ENCODE results near the gene DAO.
A peak's percentile ranks its signal among the peaks of the same experiment; 100 is the strongest.

The DAO gene

GRCh38 chr12:108853426-108853825 lies 26.5 kb upstream of the DAO start:
- DNase-seq (ENCODE audit: extremely low spot score) = no peak
- ChIA-PET CTCF (interaction anchor here (1.1 to 1.3 kb wide), 3 partner anchors 8 to 271 kb away, joined by 3 read pairs; no protein-coding TSS in a partner anchor), POLR2A (no interaction called here)
- no peak for TF ChIP-seq CTCF (IDR thresholded peaks at IDR 0.05; ENCODE audit: control extremely low read depth, extremely low read depth, low read depth, missing control alignments)

GRCh38 chr12:108853981-108854446 lies 25.9 kb upstream of the DAO start:
- DNase-seq (ENCODE audit: extremely low spot score) = no peak
- ChIA-PET CTCF (no interaction called here), POLR2A (no interaction called here)
- peak; percentile 27 for TF ChIP-seq CTCF (IDR thresholded peaks at IDR 0.05; ENCODE audit: control extremely low read depth, extremely low read depth, low read depth, missing control alignments)

- DNase-seq (ENCODE audit: extremely low spot score) = peak; percentile 65
- no peak for TF ChIP-seq CTCF (IDR thresholded peaks at IDR 0.05; ENCODE audit: control extremely low read depth, extremely low read depth, low read depth, missing control alignments)
- ChIA-PET POLR2A (no interaction called here), CTCF (no interaction called here)
These were observed 25.2 kb upstream of the DAO start for GRCh38 chr12:108854451-108855283.

GRCh38 chr12:108855284-108856169 lies 24.4 kb upstream of the DAO start:
- DNase-seq (ENCODE audit: extremely low spot score) = no peak
- ChIA-PET POLR2A (no interaction called here), CTCF (no interaction called here)

GRCh38 chr12:108856170-108856427 lies 23.8 kb upstream of the DAO start:
- POLR2A ChIA-PET = no interaction called here
- no peak for TF ChIP-seq CTCF (IDR thresholded peaks at IDR 0.05; ENCODE audit: control extremely low read depth, extremely low read depth, low read depth, missing control alignments)
- CTCF ChIA-PET = no interaction called here

More at GRCh38 chr12:108855284-108856169, 24.4 kb upstream of the DAO start:
- TF ChIP-seq CTCF (IDR thresholded peaks at IDR 0.05; ENCODE audit: control extremely low read depth, extremely low read depth, low read depth, missing control alignments) = no peak

GRCh38 chr12:108856428-108857157 lies 23.3 kb upstream of the DAO start:
- POLR2A ChIA-PET = no interaction called here
- no peak for DNase-seq (ENCODE audit: extremely low spot score)
- CTCF ChIA-PET = interaction anchor here (1.1 to 1.6 kb wide), 2 partner anchors 193 to 239 kb away, joined by 3 to 4 read pairs; no protein-coding TSS in a partner anchor
- TF ChIP-seq CTCF (IDR thresholded peaks at IDR 0.05; ENCODE audit: control extremely low read depth, extremely low read depth, low read depth, missing control alignments) = no peak

More at GRCh38 chr12:108856170-108856427, 23.8 kb upstream of the DAO start:
- DNase-seq (ENCODE audit: extremely low spot score) = no peak
